GM18498 (cell line): Measurements from ENCODE around the gene PAX8.

ENCODE experiments used
- ATAC-seq: cut with Tn5 transposase; IDR thresholded peaks from one replicate; pipeline ENCODE4 v1.9.1; 2021; ENCODE audit warnings: mild to moderate bottlenecking, moderate library complexity; ENCODE audit not compliant: unreplicated experiment

Gene PAX8

DNA sequence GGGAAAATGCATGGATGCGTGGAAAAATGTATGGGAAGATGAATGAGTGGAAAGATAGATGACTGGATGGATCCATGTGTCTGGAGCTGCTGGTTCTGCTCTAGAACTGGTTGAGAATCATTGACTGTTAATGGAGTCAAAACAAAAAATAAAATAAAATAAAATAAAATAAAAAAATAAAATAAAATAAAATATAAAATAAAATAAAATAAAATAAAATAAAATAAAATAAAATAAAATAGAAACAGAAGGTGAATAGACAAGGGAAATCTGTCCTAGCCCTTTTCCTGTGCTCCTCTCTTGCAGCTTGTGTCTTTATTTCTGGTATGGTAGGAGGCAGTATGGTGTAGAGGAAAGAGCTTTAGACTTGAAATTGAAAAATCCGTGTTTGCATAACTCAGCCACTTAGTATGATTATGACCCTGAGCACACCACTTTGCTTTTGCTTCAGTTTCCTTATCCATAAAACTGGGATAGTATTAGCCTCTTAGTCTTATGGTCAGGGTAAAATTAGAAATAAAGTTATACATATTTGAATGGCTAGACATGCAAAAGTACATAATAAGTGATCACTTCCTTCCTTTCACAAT lies 54.0 kb downstream of the PAX8 start:
- no peak for ATAC-seq

DNA sequence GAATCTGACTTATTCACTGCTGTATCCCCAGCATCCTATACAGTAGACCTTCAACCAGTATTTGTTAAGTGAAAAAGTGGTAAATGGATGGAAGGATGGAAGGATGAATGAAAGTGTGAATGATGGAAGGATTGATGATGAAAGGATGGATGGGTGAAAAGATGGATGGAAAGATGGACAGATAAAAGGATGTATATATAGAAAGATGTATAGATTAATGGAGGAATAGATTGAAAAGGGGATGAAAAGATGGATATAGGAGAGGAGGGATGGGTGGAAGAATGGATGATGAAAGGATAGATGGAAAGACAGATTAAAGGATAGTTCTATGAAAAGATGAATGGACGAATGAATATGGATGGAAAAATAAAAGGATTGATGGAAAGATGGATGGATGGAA lies 54.9 kb downstream of the PAX8 start:
- ATAC-seq, result no peak

DNA sequence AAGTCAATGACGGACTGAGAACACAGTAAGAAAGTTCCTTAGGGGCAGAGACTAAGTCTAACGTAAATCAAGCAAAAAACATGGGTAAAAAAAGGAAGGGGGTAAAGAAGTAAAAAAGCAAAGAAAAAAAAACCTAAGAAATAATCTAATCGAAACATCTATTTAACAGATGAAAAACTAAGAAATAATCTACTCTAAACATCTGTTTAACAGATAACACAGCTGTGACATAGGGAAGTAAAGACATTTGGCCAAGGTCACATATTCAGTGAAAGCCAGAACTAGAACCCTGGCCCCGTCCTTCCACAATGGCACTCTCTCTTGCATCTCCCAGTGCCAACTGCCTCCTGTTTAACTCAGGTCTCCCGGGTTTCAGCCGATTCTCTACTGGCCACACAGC lies 56.9 kb downstream of the PAX8 start:
- no peak for ATAC-seq

DNA sequence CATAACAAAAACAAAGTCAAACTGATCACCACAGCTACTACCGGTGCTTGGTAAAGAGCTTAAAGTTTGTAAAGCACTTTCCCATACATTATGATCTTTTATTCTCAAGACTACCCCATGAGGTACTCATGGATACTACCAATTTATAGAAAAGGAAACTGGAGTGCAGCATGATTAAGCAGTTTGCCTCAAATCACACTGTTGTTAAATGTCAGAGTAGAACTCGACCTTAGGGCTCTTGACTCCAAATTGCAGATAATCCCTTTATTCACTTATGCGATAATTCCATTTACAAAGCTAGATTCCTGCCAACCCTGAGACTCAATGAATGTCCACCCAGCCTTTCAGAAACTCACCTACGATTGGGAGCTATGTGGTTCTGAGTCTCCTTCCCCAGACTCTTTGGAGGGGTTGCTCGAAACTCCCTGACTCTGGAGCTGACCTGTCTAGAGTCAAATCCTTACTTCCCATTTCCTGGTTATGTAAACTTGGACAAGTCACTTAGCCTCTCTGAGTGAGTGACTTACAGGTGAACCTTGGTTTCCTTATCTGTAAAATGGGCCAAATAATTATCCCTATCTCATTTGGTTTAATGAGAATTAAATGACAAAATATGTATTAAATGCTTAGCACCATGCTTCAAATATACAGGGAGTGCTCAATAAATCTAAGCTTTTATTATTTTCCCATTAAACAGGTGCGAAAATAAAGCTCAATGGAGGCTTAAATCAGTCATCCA lies 57.6 kb downstream of the PAX8 start:
- ATAC-seq, result no peak

DNA sequence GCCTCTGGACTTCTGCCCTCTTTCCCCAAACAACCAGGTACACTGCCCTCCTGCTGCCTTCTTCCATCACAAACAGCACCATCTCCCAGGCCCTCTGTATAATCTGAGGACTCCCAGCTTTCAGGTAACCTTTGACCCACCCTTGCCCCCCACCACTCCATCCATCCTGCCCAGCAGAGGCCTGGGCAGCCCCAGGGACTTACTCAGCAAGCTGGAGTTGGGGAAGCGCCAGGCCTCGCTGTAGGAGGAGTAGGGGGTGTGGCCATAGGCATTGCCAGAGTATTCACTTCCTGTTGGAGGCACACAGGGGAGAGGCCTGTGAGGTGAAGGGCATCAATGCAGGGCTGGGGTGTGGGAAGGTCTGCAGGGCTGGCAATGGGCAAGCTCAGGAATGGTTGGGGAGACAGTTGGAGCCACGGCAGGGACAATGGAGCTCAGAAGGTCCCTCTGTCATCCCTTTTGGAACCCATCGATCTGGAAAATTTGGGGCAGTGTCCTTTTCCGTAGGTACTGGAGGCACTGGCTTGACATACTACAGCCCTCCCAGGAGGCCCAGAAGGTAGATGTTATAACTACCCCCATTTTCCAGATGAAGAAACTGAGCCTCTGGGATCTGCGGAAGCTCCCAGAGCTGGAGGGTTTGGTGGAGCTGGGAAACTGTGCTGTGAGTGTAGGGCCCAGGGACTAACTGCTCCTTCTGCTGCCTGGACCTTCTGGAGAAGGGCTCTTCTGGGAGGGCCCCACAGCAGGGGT lies 58.7 kb downstream of the PAX8 start:
- ATAC-seq, result no peak

DNA sequence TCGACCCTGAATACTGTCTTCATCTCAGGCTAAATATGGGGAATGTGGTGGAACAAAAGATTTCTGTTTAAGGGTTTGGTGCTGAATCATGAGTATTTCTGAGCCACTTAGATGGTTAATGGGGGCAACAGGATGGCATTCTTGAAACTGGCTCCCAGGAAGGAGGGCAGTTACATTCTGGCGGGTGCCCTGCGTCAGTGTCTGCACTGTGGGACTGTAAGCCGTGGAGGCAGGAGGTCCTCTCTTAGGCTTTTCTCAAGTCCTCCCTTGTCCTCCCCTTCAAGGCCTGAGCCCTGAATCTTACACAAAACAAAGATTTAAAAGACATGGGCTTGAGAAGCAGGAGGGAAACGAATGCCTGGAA lies 59.2 kb downstream of the PAX8 start:
- no peak for ATAC-seq

DNA sequence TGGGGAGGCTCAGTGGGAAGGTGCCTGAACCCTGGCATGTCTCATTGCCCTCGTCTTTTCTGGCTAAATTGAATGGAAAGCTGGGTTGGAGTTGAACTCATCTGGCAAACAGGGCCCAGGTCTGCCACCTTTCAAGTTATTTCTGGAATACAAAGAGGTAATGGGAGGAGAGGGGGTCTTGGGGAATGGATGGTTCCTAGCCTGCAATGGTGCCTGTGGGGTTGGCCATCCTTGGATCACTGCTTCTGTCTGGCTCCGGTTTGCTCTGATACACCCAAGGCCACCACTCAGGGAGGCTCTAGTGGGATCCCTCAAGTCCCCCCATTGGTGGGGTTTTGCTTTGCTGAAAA lies 59.7 kb downstream of the PAX8 start:
- ATAC-seq, result no peak

DNA sequence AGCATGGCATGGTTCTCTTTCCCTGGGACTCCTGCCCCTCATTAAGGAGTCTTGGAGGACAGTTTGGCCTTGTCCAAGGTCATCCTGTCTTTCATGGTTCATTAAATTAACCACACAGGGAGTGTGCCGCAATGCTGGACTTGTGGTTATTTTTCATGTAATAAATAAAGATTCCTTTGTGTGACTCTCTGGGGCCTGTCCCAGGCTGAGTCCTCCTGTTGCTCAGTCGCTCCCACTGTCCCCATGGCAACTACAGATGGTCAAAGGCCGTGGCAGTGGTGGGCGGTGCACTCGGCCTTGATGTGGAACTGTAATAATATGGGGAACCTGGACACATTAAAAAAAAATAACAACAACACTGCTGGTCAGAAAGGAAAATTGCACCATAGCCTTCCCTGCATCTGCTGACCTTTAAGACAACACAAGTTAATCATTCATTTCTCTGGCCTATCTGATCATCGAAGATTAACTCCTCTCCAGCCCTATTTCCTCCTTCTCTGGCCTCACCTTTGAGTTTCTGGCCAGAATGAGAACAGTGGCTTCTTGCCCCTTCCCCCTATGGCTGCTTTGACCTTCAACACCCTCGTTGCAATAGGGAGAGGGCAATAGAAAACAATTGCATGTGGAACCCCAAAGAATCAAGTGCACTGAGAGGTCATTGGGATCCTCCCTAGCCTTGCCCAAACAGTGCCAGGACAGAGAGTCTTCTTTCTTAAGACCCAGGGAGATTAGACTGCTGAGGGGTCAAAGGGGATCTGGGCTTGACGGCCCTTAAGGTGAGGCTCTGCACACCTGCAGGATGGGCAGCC lies 60.2 kb downstream of the PAX8 start:
- ATAC-seq, result no peak

DNA sequence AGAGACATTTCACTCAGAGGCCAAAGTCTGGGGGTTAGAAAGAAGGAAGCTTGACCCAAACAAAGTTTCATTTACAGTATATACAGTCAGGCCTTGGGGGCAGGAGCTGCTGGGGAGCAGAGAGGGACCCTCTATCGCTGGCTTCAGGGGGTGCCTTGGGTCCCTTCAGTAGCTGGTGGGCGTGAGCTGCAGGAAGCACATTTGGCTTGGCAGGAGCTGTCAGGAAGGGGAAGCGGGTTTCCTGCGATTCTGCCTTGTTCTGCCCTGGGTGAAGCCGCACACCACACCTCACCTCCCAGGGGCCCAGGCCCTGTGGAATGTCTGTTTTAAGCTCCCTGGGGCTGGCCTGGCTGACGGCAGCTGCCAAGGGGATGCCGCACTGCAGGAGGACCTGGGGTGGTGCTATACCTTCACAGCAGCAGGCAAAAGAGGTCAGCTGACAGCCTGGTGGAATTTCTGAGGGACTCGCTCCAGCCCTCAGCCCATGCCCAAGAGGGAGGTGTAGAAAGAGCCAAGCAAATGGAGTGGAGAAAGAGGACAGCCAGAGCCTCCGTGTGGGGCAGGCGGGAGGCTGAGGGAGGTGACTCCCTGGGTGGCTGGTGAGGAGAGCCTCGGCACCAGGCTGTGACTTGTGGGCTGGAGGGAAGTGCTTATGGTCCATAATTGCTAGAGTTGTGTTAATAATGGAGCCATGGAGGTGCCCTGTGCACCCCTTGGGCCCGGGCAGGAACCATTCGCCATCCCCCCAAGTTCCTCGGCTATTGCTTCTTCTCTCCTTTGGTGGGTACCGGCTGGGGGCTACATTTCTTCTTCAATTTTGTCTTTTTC lies 61.1 kb downstream of the PAX8 start:
- ATAC-seq, result no peak

DNA sequence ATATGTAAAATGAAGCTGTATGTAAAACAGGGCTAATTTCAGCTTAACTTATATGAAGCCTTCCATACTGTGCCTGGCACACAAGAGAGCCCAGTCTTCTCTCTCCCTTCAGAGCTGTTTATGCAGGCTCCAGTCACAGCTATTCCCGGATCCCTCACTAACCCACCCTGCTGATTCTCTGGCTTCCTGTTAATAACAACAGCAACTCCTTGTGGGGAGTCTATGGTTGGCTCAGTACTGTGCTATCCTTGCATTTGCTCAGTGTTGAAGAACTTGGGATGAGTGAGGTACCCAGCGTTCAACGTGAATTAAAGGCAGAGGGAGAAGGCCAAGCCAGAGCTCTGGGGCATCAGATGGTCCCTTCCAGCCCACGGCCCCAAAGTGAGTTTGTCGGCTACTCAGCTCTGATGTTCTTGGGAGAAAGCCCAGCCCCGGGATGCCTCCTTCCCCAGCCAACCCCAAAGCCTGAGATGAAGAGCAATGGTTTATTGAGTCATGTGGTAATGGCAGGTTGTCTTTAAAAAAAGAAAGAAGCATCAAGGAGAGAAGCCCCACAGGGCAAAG lies 61.7 kb downstream of the PAX8 start:
- ATAC-seq, result no peak

DNA sequence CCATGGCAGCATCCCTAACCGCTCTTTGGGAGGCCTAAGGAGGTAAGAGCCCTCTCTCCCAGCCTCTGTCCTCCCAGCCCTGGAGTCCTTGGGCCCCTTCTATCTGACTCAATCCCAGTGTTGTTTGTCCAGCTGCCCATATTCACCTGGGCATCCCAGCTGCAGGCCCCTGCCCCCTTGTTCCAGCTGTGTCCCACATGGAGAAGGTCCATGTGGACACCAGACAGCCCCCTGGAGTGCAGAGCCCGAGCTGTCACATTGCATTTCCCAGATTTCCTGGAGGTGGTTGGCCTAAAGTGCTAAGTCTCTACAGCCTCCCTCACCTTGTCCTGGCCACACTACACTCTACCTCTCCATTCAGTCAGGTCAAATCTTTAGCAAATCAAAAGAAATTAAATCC lies 62.4 kb downstream of the PAX8 start:
- no peak for ATAC-seq

DNA sequence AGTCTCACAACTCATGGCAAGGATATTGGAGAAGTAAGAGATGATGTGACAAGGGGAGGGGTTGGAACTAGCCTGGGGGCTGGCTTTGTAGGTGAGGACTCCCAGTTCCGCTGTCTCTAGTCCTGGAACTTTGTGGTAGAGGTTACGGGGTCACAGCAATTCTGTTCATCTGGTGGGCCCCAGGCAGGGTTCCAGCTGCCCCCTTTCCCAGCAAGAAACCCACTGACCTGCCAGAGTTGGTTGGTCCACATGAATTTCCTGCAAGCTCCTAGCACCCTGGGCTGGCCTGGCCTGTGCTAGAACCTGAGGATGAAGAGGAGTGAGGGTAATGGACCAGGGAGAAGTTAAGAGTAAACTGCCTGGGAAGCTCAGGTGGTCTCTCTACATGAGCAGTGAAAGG lies 63.7 kb downstream of the PAX8 start:
- no peak for ATAC-seq

DNA sequence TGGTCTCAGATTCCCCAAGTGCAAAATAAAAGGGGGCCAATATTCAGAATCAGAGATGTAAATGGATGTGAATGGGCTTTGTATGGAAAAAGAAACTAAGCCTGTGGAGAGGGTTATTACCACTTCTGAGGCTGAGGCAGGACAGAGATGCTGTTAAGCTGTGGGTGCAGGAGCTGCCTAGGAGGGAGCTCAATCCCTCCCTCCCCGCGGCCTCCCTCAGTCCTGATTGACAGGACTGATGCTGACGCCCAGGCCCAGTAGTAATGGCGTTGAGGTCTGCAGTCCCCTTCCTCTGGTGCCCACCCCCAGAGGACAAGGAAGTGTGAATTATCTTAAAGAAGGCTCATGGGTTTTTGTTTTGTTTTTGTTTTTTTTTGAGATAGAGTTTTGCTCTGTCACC lies 64.6 kb downstream of the PAX8 start:
- ATAC-seq, result no peak

DNA sequence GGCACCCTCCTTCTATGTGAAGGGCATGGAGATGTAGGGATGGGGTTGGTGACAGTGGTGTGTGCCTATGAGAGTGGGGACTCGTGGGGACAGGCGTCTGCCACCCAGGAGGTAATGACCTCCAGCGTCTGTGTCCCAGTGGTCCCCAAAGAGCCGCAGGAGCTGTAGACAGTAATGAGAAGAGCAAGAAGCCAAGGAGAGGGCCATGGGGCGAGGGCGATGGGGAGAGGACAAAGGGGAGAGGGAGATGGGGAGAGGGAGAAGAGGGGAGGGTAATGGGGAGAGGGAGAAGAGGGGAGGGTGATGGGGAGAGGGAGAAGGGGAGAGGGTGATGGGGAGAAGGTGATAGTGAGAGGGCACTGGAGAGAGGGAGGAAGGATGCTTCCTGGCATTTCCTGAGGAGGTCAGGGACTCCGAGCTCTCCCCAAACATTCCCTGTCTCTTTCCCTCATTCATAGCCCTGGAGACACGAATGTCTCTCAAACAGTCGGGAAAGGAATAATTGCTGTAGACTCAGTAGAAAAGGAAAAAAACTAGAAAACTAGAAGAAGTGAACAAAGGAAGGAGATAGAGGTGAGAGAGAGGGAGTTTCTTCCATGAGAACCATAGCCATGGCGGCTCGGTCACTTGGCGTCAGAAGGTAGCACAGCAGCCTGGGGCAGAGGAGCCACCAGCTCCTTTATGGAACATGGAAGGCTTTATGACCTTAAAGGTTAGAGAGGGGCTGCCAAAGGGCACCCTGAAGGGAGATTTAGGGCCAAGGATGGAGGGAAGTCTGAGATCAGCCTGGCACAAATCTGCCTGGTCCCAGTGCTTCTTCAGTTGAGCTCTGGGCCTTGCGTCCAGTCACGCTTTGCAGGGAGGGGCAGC lies 65.4 kb downstream of the PAX8 start:
- ATAC-seq, result no peak

DNA sequence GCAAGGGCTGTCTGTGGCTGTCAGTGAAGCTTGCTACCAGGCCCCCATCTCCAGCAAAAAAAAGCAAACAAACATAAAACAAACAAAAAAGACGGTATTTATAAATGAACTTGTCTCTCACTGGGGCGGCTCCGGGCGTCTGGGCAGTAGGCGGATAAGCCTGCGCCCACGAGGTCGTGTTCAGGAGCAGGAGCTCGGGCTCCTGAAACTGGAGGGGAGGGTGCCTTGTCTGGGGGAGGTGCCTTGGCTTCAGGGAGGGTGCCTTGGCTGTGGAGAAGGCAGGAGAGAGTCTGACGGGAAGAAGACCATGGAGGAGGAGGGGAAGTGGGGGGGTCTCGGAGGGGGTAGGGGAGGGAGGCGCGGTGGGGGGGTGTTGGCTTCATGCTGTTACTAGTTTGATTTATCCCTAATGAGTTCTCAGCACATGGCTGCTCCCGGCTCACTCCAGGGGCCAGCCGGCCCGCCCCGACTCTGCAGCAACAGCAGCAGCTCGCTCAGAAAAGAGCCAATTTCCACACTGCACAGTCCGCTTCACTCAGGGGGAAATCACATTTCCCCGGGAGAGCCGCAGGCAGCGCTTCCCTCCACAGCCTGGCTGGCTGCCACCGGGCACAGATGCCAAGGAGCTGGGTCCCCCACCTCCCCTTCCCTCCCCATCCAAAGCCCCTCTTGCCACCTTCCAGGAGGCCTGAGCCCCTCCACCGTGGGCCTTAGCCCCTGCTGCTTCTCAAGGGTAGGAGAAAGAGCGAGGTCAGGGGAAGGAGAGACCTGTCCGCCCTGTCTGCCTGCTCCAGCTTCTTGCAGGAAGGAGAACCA lies 66.3 kb downstream of the PAX8 start:
- ATAC-seq, result no peak

DNA sequence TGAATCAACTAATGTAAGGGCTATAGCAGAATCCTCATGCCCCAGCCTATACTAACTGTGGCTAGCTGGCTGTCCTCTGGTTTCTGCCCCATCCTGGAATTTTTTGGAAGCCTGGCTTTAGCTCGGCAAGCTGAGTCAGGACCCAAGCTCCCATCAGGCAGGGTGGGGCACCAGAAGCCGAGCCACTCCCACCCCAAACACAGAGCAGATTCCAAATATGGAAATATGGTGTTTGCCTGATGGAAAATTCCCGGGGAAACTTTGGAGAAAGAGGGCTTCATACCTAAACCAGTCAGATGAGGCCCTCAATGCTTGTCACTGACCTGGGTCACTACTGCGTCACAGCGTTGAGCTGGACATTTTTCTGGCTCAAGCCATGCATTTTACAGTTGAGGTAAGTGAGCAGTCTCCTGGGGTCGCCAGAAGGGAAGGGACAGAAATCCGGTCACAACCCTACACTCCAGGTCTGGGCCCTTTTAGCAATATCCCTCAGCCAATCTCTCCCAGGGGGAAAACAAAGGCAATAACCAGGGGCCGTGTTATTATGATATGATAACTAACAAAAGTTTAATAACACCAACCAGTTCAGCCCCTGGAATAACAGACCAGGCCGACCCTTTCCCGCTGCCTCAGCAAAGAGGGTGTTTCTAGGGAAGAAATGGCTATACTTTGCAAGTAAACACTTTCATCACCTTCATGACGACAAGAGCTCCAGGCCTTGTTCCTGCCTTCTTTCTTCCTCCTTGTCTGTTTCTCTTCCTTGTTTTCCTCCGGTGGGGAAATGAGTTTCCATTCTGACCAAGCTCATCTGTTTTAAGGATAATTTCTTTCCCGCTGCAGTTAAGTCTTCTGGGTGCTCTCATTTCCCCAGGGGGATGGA lies 67.3 kb downstream of the PAX8 start:
- ATAC-seq, result no peak

DNA sequence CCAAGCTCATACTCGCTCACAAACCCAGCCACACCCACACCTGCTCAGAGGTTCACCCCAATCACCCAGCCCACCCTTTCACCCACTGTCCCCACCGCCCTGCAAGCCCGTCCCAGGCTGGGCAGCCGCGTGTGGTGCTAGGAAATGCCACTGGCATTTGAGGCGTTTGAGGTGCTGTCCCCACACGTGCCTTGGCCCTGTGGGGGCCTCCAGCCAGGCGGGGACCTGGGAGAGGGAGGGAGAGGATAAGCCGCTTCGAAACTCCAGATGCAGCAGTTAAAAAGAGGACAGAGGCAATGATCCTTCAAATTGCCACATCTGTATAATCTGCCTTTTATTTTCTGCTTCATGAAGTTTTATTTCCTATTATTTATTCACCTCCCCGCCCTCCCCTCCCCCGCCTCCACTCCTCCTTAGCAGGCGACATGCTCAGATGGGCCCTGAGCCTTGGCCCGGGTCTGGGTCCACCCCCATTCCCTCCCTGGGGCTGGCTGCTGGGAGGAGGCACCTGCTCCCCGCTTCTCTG lies 69.0 kb downstream of the PAX8 start:
- no peak for ATAC-seq
